Right cardiac atrium (tissue), 5 donors: ENCODE data around the gene TMEM258. TPM values are rescaled to one million over a fixed set of nuclear protein-coding genes. Genes with fewer than 3 reads are reported as not detected.
A peak's percentile ranks its signal among the peaks of the same experiment; 100 is the strongest.

ENCODE experiments used
- ATAC-seq, 2 donors: fragments of 200-7000 bp; cut with Tn5 transposase; one replicate each; pipeline versions ENCODE4 v1.8.0 to v1.9.1; 2020; ENCODE audit warnings: moderate library complexity in 2 of 2, mild to moderate bottlenecking in 1 of 2
- DNase-seq, 3 donors: peaks; one replicate each; pipeline ENCODE4 v3.0.0-alpha.2; 2020
- H3K27ac ChIP-seq: one replicate; pipeline ENCODE4 v1.5.1; 2013; ENCODE audit warnings: mild to moderate bottlenecking, low read length, control low read depth, moderate library complexity
- H3K27me3 ChIP-seq: one replicate; pipeline ENCODE4 v1.6.1; 2013; ENCODE audit not compliant: control insufficient read depth, insufficient read depth
- H3K4me1 ChIP-seq: one replicate; pipeline ENCODE4 v1.6.1; 2013; ENCODE audit warnings: low read length; ENCODE audit not compliant: control insufficient read depth, insufficient read depth
- H3K4me3 ChIP-seq: one replicate; pipeline ENCODE4 v1.5.1; 2013; ENCODE audit warnings: low read length, control low read depth
- H3K9me3 ChIP-seq: one replicate; pipeline ENCODE4 v1.6.1; 2013; ENCODE audit warnings: low read length; ENCODE audit not compliant: control insufficient read depth
- WGBS: extraction: QIAGEN DNeasy Blood & Tissue Kit; methylation state at CpG from one replicate; pipeline ENCODE4 v1.1.7; 2013; 5-methylcytosine and 5-hydroxymethylcytosine counted together
- intact Hi-C, 4 donors: fragments of 100-400 bp; cut with DNase I; formaldehyde crosslinking; loops; one replicate each; pipeline versions ENCODE4 v1.11.0 to v1.14.0; 2022 to 2023
- long read RNA-seq, 4 donors: library from polyadenylated mRNA; unstranded; transcript quantifications; one replicate each; pipeline ENCODE4 v2.0.0, GENCODE V29; 2020 to 2021
- polyA plus RNA-seq: library from polyadenylated mRNA; stranded (reverse); fragments of 200-250 nt; gene quantifications from one replicate; pipeline ENCODE4 v1.2.3, GENCODE V29; 2013
- total RNA-seq, 4 donors: library from RNA; stranded (reverse); fragmentation: NEBNext Ultra II Directional; extraction: Animal tissue kit (Norgen Biotek cat#: 25700); gene quantifications; one replicate each; pipeline ENCODE4 v1.2.1, GENCODE V29; 2021
- donor health status: healthy with polysubstance abuse.
- donor health status: DM: no; HTN: yes; CAD: no.
- donor health status: DM: no; HTN: no; CAD: no.
- donor health status: DM: no; HTN: yes; CAD: no; lungs with severe emphysema.
- donor health status: DM: yes; HTN: yes; CAD: no.

Gene TMEM258
- total RNA-seq, result 100 to 1,000 TPM; 107 to 113 (median 111) TPM
- polyA plus RNA-seq, result 170 TPM
- long read RNA-seq, donor 1, transcript TMEM258-204 (4 exons, 575 nt), result major isoform, 68 of 76 reads
- long read RNA-seq, donor 1, partial matches to known transcripts, result 2 of 76 reads
- long read RNA-seq, donor 1, other reads (novel, unspliced or antisense), result 1 of 76 reads
- long read RNA-seq, donor 2, transcript TMEM258-204 (4 exons, 575 nt), result major isoform, 70 of 74 reads
- long read RNA-seq, donor 2, partial matches to known transcripts, result 4 of 74 reads
- long read RNA-seq, donor 2, other reads (novel, unspliced or antisense), result 0 of 74 reads
- long read RNA-seq, donor 3, transcript TMEM258-204 (4 exons, 575 nt), result major isoform, 15 of 23 reads
- long read RNA-seq, donor 3, partial matches to known transcripts, result 4 of 23 reads
- long read RNA-seq, donor 3, other reads (novel, unspliced or antisense), result 3 of 23 reads
- long read RNA-seq, donor 4, transcript TMEM258-204 (4 exons, 575 nt), result major isoform, 55 of 57 reads
- long read RNA-seq, donor 4, partial matches to known transcripts, result 2 of 57 reads
- long read RNA-seq, donor 4, other reads (novel, unspliced or antisense), result 0 of 57 reads

- H3K4me1 ChIP-seq, result no peaks in the 10 kb centered on the region
- no peaks in the 10 kb centered on the region for H3K9me3 ChIP-seq
- WGBS, result under 1% methylated on average over 61 of the region's 61 CpGs
- peak within 1 kb of the TSS; percentile 93 for H3K4me3 ChIP-seq
- peak within 1 kb of the TSS; percentile 97 for H3K27ac ChIP-seq
- no peaks in the 10 kb centered on the region for H3K27me3 ChIP-seq
- intact Hi-C loops, result loop anchor here in 3 of 4 donors (5.0 to 10.0 kb wide), 4 partner anchors 95 to 312 kb away; partner anchors contain the start of gene FADS3 (in 1 of the 3)
- DNase-seq (peak; percentile 91 to 95 (median 94)), ATAC-seq (peak; percentile 93)
These were observed at the start of gene TMEM258, which contains the start of gene FEN1 for GRCh38 chr11:61792310-61793082. Gene TMEM258, minus strand, starts transcription at chr11:61792599. Its CDS starts 41 bp downstream, at chr11:61792558. Gene FEN1, plus strand, starts transcription at chr11:61792911. Its CDS starts 2,451 bp downstream, at chr11:61795362.

- Histone ChIP-seq H3K4me3 (no peak overlapping the region), H3K9me3 (no peaks in the 10 kb centered on the region), H3K4me1 (no peaks in the 10 kb centered on the region), H3K27me3 (no peaks in the 10 kb centered on the region), H3K27ac (peak overlapping the region; percentile 71)
- whole genome bisulfite sequencing, result 61% methylated on average over 12 of the region's 12 CpGs
- ATAC-seq (peak; percentile 34 to 74), DNase-seq (peak in 1 of 3 donors; percentile 60)
- intact Hi-C loops, result no loop called here
These were observed 49.5 kb upstream of the TMEM258 start for GRCh38 chr11:61841636-61842527.

DNA sequence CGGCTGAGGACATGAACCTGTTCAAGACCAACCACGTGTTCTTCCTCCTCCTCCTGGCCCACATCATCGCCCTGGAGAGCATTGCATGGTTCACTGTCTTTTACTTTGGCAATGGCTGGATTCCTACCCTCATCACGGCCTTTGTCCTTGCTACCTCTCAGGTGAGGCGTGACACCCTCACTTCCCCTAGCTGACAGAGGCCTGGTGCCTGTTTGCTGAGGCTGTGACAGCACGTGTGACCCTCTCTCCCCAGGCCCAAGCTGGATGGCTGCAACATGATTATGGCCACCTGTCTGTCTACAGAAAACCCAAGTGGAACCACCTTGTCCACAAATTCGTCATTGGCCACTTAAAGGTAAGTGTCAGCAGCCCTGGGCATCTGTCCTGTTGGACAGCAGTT lies 48.0 kb upstream of the TMEM258 start:
- DNase-seq (no peak), ATAC-seq (no peak)
- WGBS, result 95% methylated on average over 7 of the region's 7 CpGs
- no peaks in the 10 kb centered on the region for H3K27me3 ChIP-seq
- H3K27ac ChIP-seq, result no peak overlapping the region
- H3K4me3 ChIP-seq, result no peak overlapping the region
- no peaks in the 10 kb centered on the region for H3K4me1 ChIP-seq
- intact Hi-C loops, result no loop called here
- H3K9me3 ChIP-seq, result no peaks in the 10 kb centered on the region

GRCh38 chr11:61839742-61840141 lies 47.3 kb upstream of the TMEM258 start:
- H3K27me3 ChIP-seq, result no peaks in the 10 kb centered on the region
- WGBS, result 95% methylated on average over 2 of the region's 2 CpGs
- no peaks in the 10 kb centered on the region for H3K9me3 ChIP-seq
- ATAC-seq (no peak), DNase-seq (no peak)
- no peak overlapping the region for H3K27ac ChIP-seq
- H3K4me3 ChIP-seq, result no peak overlapping the region
- H3K4me1 ChIP-seq, result no peaks in the 10 kb centered on the region
- intact Hi-C loops, result no loop called here

- ATAC-seq, result no peak
- 93% methylated on average over 10 of the region's 10 CpGs for WGBS
- DNase-seq, result peak in 1 of 3 donors; percentile 29
- H3K4me3 ChIP-seq, result no peak overlapping the region
- H3K27ac ChIP-seq, result no peak overlapping the region
- intact Hi-C loops, result no loop called here
- no peaks in the 10 kb centered on the region for H3K27me3 ChIP-seq
- peaks cover 5% of the 10 kb centered on the region for H3K4me1 ChIP-seq
- no peaks in the 10 kb centered on the region for H3K9me3 ChIP-seq
These were observed 46.5 kb upstream of the TMEM258 start for GRCh38 chr11:61838921-61839320.

DNA sequence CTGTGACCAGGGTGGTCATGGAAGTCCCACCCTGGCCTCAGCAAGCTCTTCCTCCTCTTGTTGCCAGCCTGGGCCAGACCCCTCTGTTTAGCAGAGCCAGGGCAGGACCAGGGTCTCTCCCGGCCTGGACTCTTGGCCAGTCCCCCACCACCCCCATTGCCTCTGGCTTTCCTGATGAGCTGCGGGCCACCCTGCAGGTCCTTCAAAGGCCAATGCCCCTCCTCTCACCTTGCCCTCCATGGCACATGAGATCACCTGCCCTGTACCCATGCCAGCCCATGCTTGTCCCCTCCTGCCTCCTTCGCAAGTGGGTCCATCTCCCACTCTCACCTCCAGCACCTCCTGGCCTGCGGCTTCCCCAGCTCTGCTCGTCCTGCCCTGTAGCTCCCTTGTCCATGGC lies 46.1 kb upstream of the TMEM258 start:
- ATAC-seq (no peak), DNase-seq (peak in 1 of 3 donors; percentile 24)
- Histone ChIP-seq H3K4me1 (peaks cover 6% of the 10 kb centered on the region), H3K9me3 (no peaks in the 10 kb centered on the region), H3K4me3 (no peak overlapping the region), H3K27me3 (no peaks in the 10 kb centered on the region), H3K27ac (no peak overlapping the region)
- intact Hi-C loops, result no loop called here
- 97% methylated on average over 5 of the region's 5 CpGs for WGBS

- Histone ChIP-seq H3K4me1 (peaks cover 12% of the 10 kb centered on the region), H3K4me3 (no peak overlapping the region)
- WGBS, result 93% methylated on average over 15 of the region's 15 CpGs
These were observed 45.1 kb upstream of the TMEM258 start for GRCh38 chr11:61837411-61838005.

GRCh38 chr11:61836193-61836592 lies 43.8 kb upstream of the TMEM258 start:
- 97% methylated on average over 8 of the region's 8 CpGs for WGBS
- no peak for ATAC-seq

More at GRCh38 chr11:61837411-61838005, 45.1 kb upstream of the TMEM258 start:
- intact Hi-C loops, result no loop called here
- peak in 1 of 3 donors; percentile 24 for DNase-seq
- ATAC-seq, result no peak
- Histone ChIP-seq H3K27me3 (no peaks in the 10 kb centered on the region), H3K9me3 (no peaks in the 10 kb centered on the region), H3K27ac (no peak overlapping the region)

GRCh38 chr11:61834278-61835048 lies 42.1 kb upstream of the TMEM258 start:
- Histone ChIP-seq H3K9me3 (no peaks in the 10 kb centered on the region), H3K4me3 (no peak overlapping the region), H3K27ac (peak overlapping the region; percentile 38), H3K27me3 (no peaks in the 10 kb centered on the region), H3K4me1 (peaks cover 14% of the 10 kb centered on the region)
- intact Hi-C loops, result no loop called here
- peak; percentile 84 to 93 for ATAC-seq
- 37% methylated on average over 12 of the region's 12 CpGs for WGBS
- peak; percentile 85 to 90 (median 87) for DNase-seq

More at GRCh38 chr11:61836193-61836592, 43.8 kb upstream of the TMEM258 start:
- Histone ChIP-seq H3K9me3 (no peaks in the 10 kb centered on the region), H3K4me3 (no peak overlapping the region), H3K4me1 (peaks cover 12% of the 10 kb centered on the region), H3K27me3 (no peaks in the 10 kb centered on the region), H3K27ac (no peak overlapping the region)
- intact Hi-C loops, result no loop called here
- peak in 1 of 3 donors; percentile 26 for DNase-seq
